Panc1 (cell line): ENCODE measurements around the gene RYK. TPM values are rescaled to one million over a fixed set of nuclear protein-coding genes. Genes with fewer than 3 reads are reported as not detected.

Experiments used
- ATAC-seq: fragments of 200-7000 bp; cut with Tn5 transposase; 2 replicates; pipeline ENCODE4 v1.9.1; 2020; ENCODE audit warnings: mild to moderate bottlenecking, moderate library complexity
- BruUV-seq: library from RNA; stranded (reverse); fragments of 400-500 nt; replicated peaks from 2 replicates; lab custom pipeline; 2021; lab: Mats Ljungman, UMichigan
- CTCF ChIA-PET: fragments of 300-600 bp; sonication (Branson Sonifier 250); formaldehyde crosslinking; loops from one replicate; lab custom pipeline; 2022; ENCODE audit warnings: antibody characterized with exemption; lab: Charles Lee
- POLR2A ChIA-PET: fragments of 300-600 bp; sonication (Branson Sonifier 250); formaldehyde crosslinking; loops from one replicate; lab custom pipeline; 2022; ENCODE audit warnings: antibody characterized with exemption; lab: Charles Lee
- DNase-seq: peaks from one replicate; pipeline ENCODE4 v3.0.0-alpha.2; 2010; ENCODE audit warnings: low read depth, low spot score
- H3K27ac ChIP-seq: 2 replicates; pipeline ENCODE4 v1.5.1; 2011; ENCODE audit warnings: mild to moderate bottlenecking, low read length, inconsistent platforms
- H3K27me3 ChIP-seq: fragments of 200-500 bp; sonication (Bioruptor generic); 2 replicates; pipeline ENCODE4 v1.6.0; 2014; ENCODE audit warnings: low read length, inconsistent platforms; ENCODE audit not compliant: control insufficient read depth, insufficient read depth
- H3K36me3 ChIP-seq: fragments of 200-500 bp; sonication (Bioruptor generic); 2 replicates; pipeline ENCODE4 v1.5.1; 2014; ENCODE audit warnings: inconsistent platforms, mild to moderate bottlenecking, low read length, moderate library complexity; ENCODE audit not compliant: control insufficient read depth, insufficient read depth
- H3K4me1 ChIP-seq: 2 replicates; pipeline ENCODE4 v1.5.1; 2011; ENCODE audit warnings: inconsistent platforms, mild to moderate bottlenecking, low read length, moderate library complexity; ENCODE audit not compliant: control insufficient read depth, insufficient read depth
- H3K4me3 ChIP-seq, 2 experiments: 2 replicates each; pipeline ENCODE4 v1.5.1; 2011 to 2012; ENCODE audit warnings: low read depth in 2 of 2, low read length in 2 of 2, mild to moderate bottlenecking in 2 of 2, inconsistent platforms in 1 of 2, moderate library complexity in 1 of 2
- H3K9me3 ChIP-seq: fragments of 200-500 bp; sonication (Bioruptor generic); 2 replicates; pipeline ENCODE4 v1.5.1; 2014; ENCODE audit warnings: low read depth, mild to moderate bottlenecking, inconsistent platforms, low read length, moderate library complexity; ENCODE audit not compliant: control insufficient read depth, insufficient read depth
- POLR2AphosphoS5 ChIP-seq: IDR thresholded peaks from 2 replicates; pipeline ENCODE4 v1.6.1; 2012; ENCODE audit warnings: mild to moderate bottlenecking, low read depth, low read length, moderate library complexity
- SIN3A ChIP-seq: IDR thresholded peaks from 2 replicates; pipeline ENCODE4 v1.6.1; 2012; ENCODE audit warnings: low read depth, mild to moderate bottlenecking, low read length, moderate library complexity, borderline replicate concordance; ENCODE audit not compliant: insufficient read depth
- TCF7L2 ChIP-seq: IDR thresholded peaks from 2 replicates; pipeline ENCODE4 v1.6.1; 2011; ENCODE audit warnings: mild to moderate bottlenecking, low read depth, low read length, inconsistent platforms
- in situ Hi-C: cut with HindIII; loops from 2 replicates; pipeline ENCODE4 v1.10.0; 2016; ENCODE audit warnings: low sequenced_read_pairs, low pct_unique_long_range_greater_than_20kb
- intact Hi-C: fragments of 100-400 bp; cut with micrococcal nuclease; formaldehyde crosslinking; loops from one replicate; pipeline ENCODE4 v1.10.0; 2022; ENCODE audit not compliant: unreplicated experiment
- total RNA-seq: library from RNA; stranded (reverse); gene quantifications from one replicate; pipeline ENCODE4 v1.2.1, GENCODE V29; 2021; ENCODE audit not compliant: unreplicated experiment
- TF ChIP-seq, protein P1 (sequence below): fragments of 450-650 bp; IDR thresholded peaks from 2 replicates; pipeline ENCODE4 v1.5.1; 2017; ENCODE audit warnings: mild to moderate bottlenecking
- TF ChIP-seq, protein P2 (sequence below), 2 experiments: IDR thresholded peaks; 2 replicates each; pipeline ENCODE4 v1.6.1; 2011 to 2012; ENCODE audit warnings: low read depth in 2 of 2, control low read depth in 1 of 2, low read length in 1 of 2, mild to moderate bottlenecking in 1 of 2, moderate library complexity in 1 of 2; ENCODE audit not compliant: insufficient read depth in 1 of 2

Gene RYK
- total RNA-seq, 1 experiment from 2014 or later: 82.7 TPM

DNA sequence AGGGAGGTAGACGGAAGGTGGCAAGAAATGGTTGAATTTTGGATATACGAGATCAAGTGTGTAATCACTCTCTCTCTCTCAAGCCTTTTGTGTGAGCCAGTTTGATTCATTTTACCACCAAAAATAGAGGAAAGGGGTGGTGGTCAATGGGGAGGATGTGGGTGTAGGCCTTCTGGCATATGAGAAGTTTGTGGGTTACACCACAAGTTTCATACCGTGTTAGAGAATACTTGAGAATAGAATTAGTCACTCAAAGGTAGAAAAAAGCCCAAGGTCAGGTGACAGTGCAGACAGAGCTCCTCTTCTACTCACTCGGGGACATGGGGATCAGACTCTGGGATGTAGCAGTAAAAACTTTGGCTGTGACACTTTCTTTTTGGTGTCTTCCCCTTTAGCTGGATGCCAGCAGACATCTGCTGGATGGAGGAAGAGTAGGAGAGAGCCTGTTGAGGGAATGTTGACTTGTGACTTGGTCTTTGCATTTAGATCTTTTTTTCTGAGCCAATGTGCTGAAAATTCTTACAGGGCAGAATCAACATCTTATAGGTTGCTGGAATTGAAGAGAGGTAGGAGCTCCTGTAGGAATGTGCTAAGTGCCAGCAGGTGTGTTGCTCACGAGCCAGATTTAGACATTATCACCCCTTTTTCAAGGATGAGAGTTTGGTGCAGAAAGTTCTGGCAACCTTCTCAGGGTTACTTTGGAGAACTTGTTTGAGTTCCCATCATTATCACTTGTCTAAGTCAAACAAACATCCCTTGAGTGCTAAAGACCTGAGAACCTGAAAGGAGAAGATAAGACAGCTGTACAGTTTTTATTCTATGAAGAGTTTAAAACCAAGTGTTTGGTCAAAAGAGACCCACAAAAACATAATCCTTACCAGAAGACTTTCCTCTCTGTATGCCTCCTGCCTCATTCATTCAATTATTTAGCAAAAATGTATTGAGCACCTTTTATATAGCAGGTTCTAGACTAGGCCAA lies 43.9 kb upstream of the RYK start:
- in situ Hi-C loops (no loop called here), intact Hi-C loops (no loop called here)
- POLR2A ChIA-PET: interaction anchor here (0.6 kb wide), 1 partner anchor 8 kb away, joined by 6 read pairs; no protein-coding TSS in a partner anchor
- Histone ChIP-seq H3K9me3 (peaks cover 4% of the 10 kb centered on the region; the same call in 1 of the 2 replicates), H3K4me1 (no peaks in the 10 kb centered on the region), H3K36me3 (no peaks in the 10 kb centered on the region), H3K27me3 (no peaks in the 10 kb centered on the region), H3K4me3 (no peak overlapping the region), H3K27ac (no peak overlapping the region)
- DNase-seq: no peak
- TF ChIP-seq, protein P1, sequence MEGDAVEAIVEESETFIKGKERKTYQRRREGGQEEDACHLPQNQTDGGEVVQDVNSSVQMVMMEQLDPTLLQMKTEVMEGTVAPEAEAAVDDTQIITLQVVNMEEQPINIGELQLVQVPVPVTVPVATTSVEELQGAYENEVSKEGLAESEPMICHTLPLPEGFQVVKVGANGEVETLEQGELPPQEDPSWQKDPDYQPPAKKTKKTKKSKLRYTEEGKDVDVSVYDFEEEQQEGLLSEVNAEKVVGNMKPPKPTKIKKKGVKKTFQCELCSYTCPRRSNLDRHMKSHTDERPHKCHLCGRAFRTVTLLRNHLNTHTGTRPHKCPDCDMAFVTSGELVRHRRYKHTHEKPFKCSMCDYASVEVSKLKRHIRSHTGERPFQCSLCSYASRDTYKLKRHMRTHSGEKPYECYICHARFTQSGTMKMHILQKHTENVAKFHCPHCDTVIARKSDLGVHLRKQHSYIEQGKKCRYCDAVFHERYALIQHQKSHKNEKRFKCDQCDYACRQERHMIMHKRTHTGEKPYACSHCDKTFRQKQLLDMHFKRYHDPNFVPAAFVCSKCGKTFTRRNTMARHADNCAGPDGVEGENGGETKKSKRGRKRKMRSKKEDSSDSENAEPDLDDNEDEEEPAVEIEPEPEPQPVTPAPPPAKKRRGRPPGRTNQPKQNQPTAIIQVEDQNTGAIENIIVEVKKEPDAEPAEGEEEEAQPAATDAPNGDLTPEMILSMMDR: no peak
- TF ChIP-seq TCF7L2: no peak
- TF ChIP-seq SIN3A: no peak
- TF ChIP-seq, protein P2, sequence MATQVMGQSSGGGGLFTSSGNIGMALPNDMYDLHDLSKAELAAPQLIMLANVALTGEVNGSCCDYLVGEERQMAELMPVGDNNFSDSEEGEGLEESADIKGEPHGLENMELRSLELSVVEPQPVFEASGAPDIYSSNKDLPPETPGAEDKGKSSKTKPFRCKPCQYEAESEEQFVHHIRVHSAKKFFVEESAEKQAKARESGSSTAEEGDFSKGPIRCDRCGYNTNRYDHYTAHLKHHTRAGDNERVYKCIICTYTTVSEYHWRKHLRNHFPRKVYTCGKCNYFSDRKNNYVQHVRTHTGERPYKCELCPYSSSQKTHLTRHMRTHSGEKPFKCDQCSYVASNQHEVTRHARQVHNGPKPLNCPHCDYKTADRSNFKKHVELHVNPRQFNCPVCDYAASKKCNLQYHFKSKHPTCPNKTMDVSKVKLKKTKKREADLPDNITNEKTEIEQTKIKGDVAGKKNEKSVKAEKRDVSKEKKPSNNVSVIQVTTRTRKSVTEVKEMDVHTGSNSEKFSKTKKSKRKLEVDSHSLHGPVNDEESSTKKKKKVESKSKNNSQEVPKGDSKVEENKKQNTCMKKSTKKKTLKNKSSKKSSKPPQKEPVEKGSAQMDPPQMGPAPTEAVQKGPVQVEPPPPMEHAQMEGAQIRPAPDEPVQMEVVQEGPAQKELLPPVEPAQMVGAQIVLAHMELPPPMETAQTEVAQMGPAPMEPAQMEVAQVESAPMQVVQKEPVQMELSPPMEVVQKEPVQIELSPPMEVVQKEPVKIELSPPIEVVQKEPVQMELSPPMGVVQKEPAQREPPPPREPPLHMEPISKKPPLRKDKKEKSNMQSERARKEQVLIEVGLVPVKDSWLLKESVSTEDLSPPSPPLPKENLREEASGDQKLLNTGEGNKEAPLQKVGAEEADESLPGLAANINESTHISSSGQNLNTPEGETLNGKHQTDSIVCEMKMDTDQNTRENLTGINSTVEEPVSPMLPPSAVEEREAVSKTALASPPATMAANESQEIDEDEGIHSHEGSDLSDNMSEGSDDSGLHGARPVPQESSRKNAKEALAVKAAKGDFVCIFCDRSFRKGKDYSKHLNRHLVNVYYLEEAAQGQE (IDR thresholded peaks at IDR 0.05; ENCODE audit: insufficient read depth in 1 of 2, low read depth in 2 of 2, low read length in 1 of 2): no peak
- no peak for TF ChIP-seq POLR2AphosphoS5
- no peak for ATAC-seq
- CTCF ChIA-PET: no interaction called here
- no TSS peak for BruUV-seq

GRCh38 chr3:134291319-134292254 lies 40.9 kb upstream of the RYK start:
- Histone ChIP-seq H3K4me1 (no peaks in the 10 kb centered on the region), H3K27me3 (no peaks in the 10 kb centered on the region), H3K4me3 (no peak overlapping the region), H3K9me3 (peaks cover 4% of the 10 kb centered on the region; the same call in 1 of the 2 replicates), H3K27ac (peak overlapping the region; percentile 14; the same call in 1 of the 2 replicates), H3K36me3 (no peaks in the 10 kb centered on the region)
- intact Hi-C loops: no loop called here
- TF ChIP-seq TCF7L2 (no peak), POLR2AphosphoS5 (no peak), SIN3A (no peak)
- TF ChIP-seq, protein P2 (IDR thresholded peaks at IDR 0.05; ENCODE audit: insufficient read depth in 1 of 2, low read depth in 2 of 2, low read length in 1 of 2): no peak
- TF ChIP-seq, protein P1: no peak
- in situ Hi-C loops: no loop called here
- ChIA-PET POLR2A (no interaction called here), CTCF (no interaction called here)
- 0 out of 2 replicates have a peak, but pooled peaks have one; percentile 21 for ATAC-seq
- BruUV-seq: no TSS peak
- DNase-seq: no peak
